GM12874 (cell line): Measurements from ENCODE around the gene KLF3.

Experiments used
- TF ChIP-seq, protein P1 (sequence below): IDR thresholded peaks from 2 replicates; pipeline ENCODE4 v1.5.1; 2011; ENCODE audit warnings: low read depth, mild to moderate bottlenecking, control low read depth, low read length, moderate library complexity; ENCODE audit not compliant: insufficient read depth

KLF3 gene

DNA sequence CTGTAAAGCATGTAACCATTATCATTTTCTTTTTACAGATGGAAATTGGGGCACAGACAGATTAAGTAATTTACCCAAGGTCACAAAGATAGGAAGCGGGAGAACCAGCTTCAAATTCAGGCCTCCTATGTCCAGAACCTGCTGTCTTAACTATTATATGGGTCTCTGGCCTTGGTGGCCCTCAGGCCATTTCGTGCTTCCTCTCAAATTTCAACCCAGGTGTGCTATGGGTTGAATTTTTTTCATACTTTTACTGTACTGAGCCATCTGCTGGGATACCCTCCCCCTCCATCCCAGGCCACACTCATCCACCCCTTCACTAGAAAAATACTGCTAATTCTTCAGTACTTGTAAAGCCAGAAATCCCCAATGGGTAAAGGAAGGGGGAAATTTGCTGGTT is 42.3 kb downstream of the KLF3 start:
- TF ChIP-seq, protein P1, sequence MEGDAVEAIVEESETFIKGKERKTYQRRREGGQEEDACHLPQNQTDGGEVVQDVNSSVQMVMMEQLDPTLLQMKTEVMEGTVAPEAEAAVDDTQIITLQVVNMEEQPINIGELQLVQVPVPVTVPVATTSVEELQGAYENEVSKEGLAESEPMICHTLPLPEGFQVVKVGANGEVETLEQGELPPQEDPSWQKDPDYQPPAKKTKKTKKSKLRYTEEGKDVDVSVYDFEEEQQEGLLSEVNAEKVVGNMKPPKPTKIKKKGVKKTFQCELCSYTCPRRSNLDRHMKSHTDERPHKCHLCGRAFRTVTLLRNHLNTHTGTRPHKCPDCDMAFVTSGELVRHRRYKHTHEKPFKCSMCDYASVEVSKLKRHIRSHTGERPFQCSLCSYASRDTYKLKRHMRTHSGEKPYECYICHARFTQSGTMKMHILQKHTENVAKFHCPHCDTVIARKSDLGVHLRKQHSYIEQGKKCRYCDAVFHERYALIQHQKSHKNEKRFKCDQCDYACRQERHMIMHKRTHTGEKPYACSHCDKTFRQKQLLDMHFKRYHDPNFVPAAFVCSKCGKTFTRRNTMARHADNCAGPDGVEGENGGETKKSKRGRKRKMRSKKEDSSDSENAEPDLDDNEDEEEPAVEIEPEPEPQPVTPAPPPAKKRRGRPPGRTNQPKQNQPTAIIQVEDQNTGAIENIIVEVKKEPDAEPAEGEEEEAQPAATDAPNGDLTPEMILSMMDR: no peak

DNA sequence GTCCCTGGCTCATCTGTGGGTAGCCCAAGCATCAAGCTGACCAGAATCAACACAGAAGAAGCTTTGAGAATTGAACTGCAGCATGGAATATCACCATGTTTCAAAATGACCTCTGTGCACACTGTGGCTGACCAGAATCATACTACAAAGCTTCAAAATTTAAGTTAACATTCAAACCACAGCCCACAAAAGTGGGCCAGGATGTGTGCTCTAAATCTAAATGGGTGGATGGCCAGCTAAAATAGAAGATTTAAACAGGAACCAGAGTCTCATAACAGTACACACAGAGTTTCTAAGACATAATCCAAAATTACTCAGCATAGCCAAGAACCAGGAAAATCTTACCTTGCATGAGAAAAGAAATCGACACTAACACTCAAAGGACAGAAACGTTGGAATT is 46.1 kb downstream of the KLF3 start:
- TF ChIP-seq, protein P1: no peak

DNA sequence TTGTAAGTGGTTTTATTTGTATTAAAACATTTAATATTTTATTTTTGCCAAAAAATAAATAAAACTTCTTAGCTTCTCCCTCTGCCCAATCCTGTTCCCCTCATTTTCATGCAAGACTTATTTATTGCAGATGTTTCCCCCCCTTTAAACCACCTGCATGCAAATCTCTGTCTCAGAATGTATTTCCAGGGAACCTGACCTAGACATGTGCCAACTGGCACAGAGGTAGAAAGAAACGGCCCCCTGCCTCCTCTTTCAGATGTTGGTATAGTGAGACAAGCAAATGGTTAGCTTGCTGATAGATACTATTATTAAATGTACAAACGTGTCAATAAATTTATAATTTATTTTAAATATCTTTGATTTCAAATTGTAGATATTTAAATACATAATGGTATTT is 47.1 kb downstream of the KLF3 start:
- TF ChIP-seq, protein P1: no peak

DNA sequence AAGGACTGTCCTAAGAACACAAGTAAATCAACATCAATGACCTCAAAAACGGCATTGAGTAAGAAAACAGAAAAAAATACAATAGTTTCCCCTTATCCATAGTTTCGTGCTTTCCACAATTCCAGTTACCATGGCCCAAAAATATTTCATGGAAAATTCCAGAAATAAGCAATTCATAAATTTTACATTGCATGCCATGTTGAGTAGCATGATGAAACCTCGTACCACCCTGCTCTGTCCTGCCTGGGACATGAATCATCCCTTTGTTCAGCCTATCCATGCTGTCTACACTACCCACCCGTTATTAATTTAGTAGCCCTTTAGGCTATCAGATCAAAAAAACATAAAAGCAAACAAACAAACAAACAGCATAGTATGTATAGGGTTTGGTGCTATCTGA is 51.1 kb downstream of the KLF3 start:
- TF ChIP-seq, protein P1: no peak

DNA sequence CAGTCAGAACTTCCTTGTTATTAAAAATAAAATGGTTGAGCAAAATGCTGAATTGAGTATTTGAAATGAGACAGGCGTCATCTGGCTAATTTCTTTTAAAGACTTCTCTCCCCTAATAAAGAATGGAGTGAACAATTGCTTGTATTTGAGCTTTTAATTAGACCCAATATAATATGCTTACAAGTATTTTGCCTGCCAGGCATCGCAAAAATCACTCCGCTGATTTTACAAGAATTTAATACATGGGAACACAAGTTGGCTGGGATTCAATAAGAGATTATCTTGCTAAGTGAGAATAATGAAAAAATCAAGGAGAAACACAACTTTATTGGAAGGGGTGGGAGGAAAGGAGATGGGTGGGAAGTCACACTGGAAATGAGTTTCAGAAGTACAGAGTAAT is 52.3 kb downstream of the KLF3 start:
- TF ChIP-seq, protein P1: no peak

DNA sequence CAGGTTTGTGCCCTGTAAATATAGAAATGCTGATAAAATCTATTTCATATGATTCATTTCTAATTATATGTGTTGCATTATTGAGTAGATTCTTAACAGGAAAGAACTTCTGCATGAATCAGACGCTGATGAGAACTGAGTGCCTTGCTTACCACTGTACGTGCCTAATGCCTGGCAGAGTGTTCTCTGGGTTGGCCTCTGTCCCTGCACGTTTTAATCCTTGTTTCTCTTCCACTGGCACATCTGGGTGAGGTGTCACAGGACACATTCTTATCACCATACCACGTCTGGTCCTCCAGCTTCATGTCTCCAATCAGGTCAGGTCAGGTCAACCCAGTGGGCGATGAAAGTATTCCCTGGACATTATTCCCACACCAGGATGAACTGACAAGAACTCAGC is 53.6 kb downstream of the KLF3 start:
- TF ChIP-seq, protein P1: no peak

DNA sequence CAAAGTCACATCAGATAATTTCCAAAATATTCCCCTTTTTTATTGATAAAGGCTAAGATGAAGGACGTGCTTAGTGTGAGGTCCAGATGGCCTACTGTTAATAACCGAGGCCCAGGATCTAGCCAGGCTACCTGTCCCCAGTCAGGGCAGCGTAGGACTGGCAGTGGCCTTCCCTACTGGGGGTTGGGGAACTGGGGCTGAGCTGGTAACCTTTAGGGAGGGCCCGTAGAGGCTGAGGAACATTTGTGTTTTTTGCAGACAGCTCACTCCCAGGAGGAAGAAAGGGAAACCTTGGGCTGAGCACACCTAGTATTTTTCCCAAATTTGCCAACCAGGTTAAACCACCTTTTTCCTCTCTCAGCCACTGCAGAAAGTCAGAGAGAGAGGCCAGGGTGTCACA is 59.1 kb downstream of the KLF3 start:
- TF ChIP-seq, protein P1: no peak
